ENCODE measurements around the gene TRAPPC1.

TRAPPC1 gene, protein sequence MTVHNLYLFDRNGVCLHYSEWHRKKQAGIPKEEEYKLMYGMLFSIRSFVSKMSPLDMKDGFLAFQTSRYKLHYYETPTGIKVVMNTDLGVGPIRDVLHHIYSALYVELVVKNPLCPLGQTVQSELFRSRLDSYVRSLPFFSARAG

DNA sequence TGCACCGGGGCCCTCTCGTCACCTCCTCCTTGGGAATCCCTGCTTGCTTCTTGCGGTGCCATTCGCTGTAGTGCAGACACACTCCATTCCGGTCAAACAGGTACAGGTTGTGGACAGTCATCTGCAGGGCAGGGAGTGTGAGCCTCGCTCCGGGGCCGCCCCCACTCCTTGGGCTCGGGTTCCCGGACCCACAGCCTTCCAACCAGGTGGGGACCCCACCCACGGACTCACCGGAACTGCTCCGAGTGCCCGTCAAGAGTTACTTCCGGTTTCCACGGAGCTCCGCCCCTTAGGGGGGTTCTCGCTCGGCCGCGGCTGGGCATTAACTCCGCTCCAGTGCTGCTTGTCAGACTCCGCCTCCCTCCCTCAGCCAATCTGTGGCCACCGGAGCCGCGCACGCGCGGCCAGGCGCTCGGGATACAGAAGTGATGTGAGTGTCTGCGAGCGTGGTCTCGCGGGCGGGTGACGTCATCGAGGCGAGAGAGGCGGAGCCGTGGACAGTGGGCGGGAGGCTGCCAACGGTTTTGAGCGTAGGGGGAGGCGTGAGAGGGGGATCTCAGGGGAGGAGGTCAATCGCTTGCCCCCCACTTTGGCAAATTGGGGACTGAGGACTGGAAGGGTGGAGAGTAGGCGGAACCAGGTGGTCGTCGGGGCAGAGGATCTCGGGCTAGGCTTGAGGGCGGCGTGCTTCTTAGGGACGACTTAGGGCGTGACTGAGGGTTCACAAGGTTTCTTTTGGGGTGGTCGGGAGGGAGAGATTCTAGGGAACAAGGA lies at the start of gene TRAPPC1, which contains the start of gene CNTROB:
Gene TRAPPC1 (minus strand): TSS at position 238 of the 774 bp plus-strand sequence. CDS start 117 bp downstream, at position 121.
Gene CNTROB (plus strand): TSS at position 498 of the 774 bp plus-strand sequence. CDS start 874 bp downstream, outside the sequence.
- TF ChIP-seq CTCF (IDR thresholded peaks at IDR 0.05; ENCODE audit: low read depth, low read length) = no peak
- peak within 1 kb of the TSS; percentile 97 for H3K4me3 ChIP-seq (ENCODE audit: low read depth, low read length)
- DNase-seq (ENCODE audit: low read depth, low spot score) = peak; percentile 100
- in situ Hi-C loops (cut with HindIII; ENCODE audit: low sequenced_read_pairs) = no loop called here

DNA sequence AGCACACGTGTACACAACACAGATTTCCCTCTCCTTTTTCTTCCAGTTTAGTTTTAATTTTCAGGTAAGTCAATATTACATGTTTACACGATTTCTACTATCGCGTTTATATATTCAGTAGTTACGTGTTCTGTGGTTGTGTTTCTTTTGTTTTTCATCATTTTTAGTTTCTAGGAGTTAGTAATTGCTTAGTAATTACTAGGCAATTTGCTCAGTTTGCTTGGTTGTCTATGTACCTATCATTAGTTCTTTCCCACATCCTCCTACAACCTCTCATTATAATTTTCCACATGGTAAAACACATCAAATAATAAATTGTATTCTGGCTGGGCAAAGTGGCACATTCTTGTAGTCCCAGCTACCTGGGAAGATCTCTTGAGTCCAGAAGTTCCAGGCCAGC lies 46.1 kb upstream of the TRAPPC1 start:
- TF ChIP-seq CTCF (IDR thresholded peaks at IDR 0.05; ENCODE audit: low read depth, low read length) = no peak
- in situ Hi-C loops (cut with HindIII; ENCODE audit: low sequenced_read_pairs) = no loop called here
- H3K4me3 ChIP-seq (ENCODE audit: low read depth, low read length) = no peak overlapping the region
- DNase-seq (ENCODE audit: low read depth, low spot score) = no peak

DNA sequence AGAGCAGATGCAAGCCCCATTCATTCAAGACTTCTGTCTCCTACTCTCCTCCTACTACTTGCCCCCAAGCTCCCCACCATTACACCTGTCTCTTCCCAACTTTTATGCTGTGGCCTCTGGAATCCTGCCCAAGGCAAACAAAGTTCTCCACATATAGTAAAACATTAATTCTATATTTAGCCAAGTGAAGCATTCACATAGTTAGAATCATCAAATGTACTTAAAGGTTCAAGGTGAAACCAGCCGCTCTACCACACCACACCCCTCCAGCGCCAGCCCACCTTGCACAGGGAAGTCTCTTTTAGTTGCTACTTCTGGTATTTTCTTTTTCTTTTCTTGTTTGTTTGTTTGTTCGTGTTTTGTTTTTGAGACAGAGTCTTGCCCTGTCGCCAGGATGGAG lies 45.3 kb upstream of the TRAPPC1 start:
- no peak overlapping the region for H3K4me3 ChIP-seq (ENCODE audit: low read depth, low read length)
- in situ Hi-C loops (cut with HindIII; ENCODE audit: low sequenced_read_pairs) = no loop called here
- no peak for DNase-seq (ENCODE audit: low read depth, low spot score)
- TF ChIP-seq CTCF (IDR thresholded peaks at IDR 0.05; ENCODE audit: low read depth, low read length) = no peak

DNA sequence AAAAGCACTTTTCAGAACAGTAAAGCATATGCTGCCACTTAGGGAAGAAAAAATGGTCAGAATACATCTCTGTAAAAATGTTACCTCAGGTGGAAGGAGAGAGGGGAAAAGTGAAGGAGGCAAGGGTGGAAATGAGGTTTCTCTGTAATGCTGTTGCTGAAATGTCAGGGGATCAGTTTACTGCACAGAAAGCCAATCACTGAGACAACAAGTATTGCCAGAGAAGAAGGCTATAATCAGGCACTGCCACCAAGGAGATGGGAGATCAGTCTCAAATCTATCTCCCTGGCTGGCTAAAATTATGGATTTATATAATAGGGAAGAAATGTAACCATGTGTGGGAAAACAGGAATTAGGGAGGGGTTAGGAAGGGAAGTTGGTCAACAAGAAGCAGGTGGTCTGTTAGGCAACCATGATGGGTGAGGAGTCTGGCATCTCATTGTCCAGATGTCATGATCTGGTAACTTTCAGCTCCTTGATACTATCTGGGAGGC lies 42.9 kb upstream of the TRAPPC1 start:
- in situ Hi-C loops (cut with HindIII; ENCODE audit: low sequenced_read_pairs) = no loop called here
- no peak for TF ChIP-seq CTCF (IDR thresholded peaks at IDR 0.05; ENCODE audit: low read depth, low read length)
- DNase-seq (ENCODE audit: low read depth, low spot score) = no peak
- H3K4me3 ChIP-seq (ENCODE audit: low read depth, low read length) = no peak overlapping the region

DNA sequence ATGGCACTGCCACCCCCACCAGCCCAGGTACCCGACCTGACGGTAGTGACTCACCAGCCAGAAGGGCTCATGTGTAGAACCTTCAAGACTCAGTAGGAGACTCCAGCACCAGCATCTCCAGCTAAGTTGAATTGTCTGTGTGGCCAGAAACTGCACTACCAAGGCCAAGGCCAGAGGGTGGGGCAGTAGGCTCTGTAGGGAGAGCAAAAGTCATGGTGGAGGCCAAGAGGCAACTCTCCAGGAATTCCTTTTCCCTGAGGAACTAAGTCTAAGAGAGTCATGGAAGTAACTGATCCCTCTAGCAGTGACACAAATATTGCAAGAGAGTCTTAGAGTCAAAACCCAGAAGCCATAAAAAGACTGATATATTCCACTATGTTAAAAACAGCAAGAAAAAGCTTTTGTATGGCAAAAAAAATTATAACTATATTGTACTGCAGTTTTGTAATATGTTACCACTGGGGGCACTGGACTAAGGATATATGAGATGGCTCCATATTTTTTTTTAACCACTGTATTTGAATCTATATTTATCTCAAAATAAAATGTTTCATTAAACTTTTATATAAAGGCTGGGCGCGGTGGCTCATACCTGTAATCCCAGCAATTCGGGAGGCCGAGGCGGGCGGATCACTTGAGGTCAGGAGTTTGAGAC lies 40.5 kb upstream of the TRAPPC1 start:
- in situ Hi-C loops (cut with HindIII; ENCODE audit: low sequenced_read_pairs) = no loop called here
- DNase-seq (ENCODE audit: low read depth, low spot score) = no peak
- no peak overlapping the region for H3K4me3 ChIP-seq (ENCODE audit: low read depth, low read length)
- TF ChIP-seq CTCF (IDR thresholded peaks at IDR 0.05; ENCODE audit: low read depth, low read length) = peak; percentile 24

DNA sequence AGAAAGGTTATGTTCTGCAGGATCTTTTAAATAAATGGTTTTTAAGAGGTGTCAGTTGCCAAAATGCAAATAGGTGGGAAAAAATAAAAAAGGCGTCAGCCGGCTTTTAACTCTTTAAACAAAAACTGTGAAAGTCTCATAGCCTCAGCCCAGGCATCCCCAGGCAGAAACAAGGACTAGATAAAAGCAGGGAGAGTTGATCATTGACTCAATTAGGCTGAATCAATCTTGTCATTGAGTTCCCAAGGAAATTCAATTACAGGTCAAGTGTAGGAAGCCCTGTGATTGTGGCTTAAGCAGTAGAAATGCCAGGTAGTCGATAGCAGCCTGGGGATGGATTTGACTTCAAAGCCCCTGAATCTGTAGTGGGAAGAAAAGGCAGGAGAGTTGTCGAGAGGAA lies 39.9 kb upstream of the TRAPPC1 start:
- TF ChIP-seq CTCF (IDR thresholded peaks at IDR 0.05; ENCODE audit: low read depth, low read length) = no peak
- DNase-seq (ENCODE audit: low read depth, low spot score) = no peak

More for the DNA sequence above, 39.9 kb upstream of the TRAPPC1 start:
- in situ Hi-C loops (cut with HindIII; ENCODE audit: low sequenced_read_pairs) = no loop called here
- no peak overlapping the region for H3K4me3 ChIP-seq (ENCODE audit: low read depth, low read length)

All from astrocyte of the spinal cord (primary cell).